ENCODE data around the gene TMC3. TPM values are rescaled to one million over a fixed set of nuclear protein-coding genes. Genes with fewer than 3 reads are reported as not detected.

Gene TMC3
- total and polyA plus RNA-seq, 2 of the 13 experiments (the other 11 are each of a cell fraction or from before 2014, with no cell fraction given) = not detected

DNA sequence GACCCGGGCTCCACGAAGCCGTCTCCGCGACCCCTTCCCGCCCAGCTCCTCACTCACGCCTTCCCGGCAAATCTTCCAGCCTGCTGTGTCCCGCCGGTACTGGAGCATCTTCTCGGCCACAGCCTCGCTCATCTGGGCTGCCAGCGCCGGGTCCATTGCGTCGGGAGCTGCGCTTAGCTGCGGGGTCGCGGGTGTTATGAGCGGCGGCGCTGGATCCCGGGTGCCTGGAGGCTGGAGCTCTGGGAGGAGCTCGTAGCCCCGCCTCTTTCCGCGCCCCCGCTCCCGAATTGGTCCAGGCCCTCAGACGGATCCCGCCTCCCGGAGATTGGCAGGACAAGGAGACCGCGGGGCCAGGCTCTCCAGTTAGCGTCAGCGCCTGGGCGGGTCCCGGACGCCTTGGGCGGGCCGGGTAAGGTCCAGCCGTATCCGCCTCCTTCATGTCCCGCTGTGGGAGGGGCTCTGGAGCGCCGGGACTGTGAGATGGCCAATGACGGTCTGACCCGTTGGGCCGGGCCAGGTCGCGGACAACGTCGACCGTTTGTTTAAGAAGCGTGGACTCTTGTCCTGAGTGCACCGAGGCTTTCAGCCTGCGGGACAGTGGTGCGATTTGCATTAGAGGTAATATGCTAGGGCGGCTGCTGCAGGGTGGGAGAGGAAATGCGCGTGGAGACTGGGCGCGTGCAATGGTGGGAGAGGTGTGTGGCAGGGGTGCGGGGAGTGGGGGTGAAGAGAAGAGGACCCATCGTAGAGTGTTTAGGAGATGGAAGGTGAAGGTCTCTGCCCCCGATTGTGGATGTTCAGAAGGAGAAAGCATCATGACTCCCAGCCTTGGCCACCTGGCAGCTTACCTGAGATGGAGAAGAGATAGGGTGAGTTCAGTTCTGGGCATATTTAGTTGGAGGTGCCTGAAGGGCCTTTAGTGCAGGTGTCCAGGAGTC is 49.8 kb downstream of the TMC3 start, which contains the start of gene STARD5 (continued):
- TF ChIP-seq, protein P1, sequence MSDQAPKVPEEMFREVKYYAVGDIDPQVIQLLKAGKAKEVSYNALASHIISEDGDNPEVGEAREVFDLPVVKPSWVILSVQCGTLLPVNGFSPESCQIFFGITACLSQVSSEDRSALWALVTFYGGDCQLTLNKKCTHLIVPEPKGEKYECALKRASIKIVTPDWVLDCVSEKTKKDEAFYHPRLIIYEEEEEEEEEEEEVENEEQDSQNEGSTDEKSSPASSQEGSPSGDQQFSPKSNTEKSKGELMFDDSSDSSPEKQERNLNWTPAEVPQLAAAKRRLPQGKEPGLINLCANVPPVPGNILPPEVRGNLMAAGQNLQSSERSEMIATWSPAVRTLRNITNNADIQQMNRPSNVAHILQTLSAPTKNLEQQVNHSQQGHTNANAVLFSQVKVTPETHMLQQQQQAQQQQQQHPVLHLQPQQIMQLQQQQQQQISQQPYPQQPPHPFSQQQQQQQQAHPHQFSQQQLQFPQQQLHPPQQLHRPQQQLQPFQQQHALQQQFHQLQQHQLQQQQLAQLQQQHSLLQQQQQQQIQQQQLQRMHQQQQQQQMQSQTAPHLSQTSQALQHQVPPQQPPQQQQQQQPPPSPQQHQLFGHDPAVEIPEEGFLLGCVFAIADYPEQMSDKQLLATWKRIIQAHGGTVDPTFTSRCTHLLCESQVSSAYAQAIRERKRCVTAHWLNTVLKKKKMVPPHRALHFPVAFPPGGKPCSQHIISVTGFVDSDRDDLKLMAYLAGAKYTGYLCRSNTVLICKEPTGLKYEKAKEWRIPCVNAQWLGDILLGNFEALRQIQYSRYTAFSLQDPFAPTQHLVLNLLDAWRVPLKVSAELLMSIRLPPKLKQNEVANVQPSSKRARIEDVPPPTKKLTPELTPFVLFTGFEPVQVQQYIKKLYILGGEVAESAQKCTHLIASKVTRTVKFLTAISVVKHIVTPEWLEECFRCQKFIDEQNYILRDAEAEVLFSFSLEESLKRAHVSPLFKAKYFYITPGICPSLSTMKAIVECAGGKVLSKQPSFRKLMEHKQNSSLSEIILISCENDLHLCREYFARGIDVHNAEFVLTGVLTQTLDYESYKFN (CRISPR knock-in tag; conservative IDR thresholded peaks at IDR 0.05) = 0 out of 2 replicates have a peak, but pooled peaks have one; percentile 38
- TF ChIP-seq ASH2L (IDR thresholded peaks at IDR 0.05; ENCODE audit: insufficient read length, low read depth, low read length) (peak; percentile 56), MIER2 (CRISPR knock-in tag; IDR thresholded peaks at IDR 0.05) (no peak), CAMTA2 (CRISPR knock-in tag; IDR thresholded peaks at IDR 0.05; ENCODE audit: borderline replicate concordance) (no peak), ZNF34 (CRISPR knock-in tag; IDR thresholded peaks at IDR 0.05; ENCODE audit: borderline replicate concordance) (no peak), SATB2 (CRISPR knock-in tag; IDR thresholded peaks at IDR 0.05) (no peak), ERF (CRISPR knock-in tag; IDR thresholded peaks at IDR 0.05) (peak; percentile 29), ZNF101 (CRISPR knock-in tag; IDR thresholded peaks at IDR 0.05; ENCODE audit: borderline replicate concordance, low read depth) (no peak), JDP2 (CRISPR knock-in tag; IDR thresholded peaks at IDR 0.05; ENCODE audit: borderline replicate concordance) (no peak), ZNF17 (CRISPR knock-in tag; IDR thresholded peaks at IDR 0.05) (no peak), ZZZ3 (CRISPR knock-in tag; IDR thresholded peaks at IDR 0.05; ENCODE audit: borderline replicate concordance) (no peak), ZNF615 (CRISPR knock-in tag; IDR thresholded peaks at IDR 0.05; ENCODE audit: borderline replicate concordance) (no peak), ZBTB7B (CRISPR knock-in tag; IDR thresholded peaks at IDR 0.05) (no peak; the same call in 1 of the 2 replicates), POLR2AphosphoS2 (IDR thresholded peaks at IDR 0.05; ENCODE audit: low read depth, low read length) (0 out of 2 replicates have a peak, but pooled peaks have one; percentile 53)
- TF ChIP-seq, protein P2, sequence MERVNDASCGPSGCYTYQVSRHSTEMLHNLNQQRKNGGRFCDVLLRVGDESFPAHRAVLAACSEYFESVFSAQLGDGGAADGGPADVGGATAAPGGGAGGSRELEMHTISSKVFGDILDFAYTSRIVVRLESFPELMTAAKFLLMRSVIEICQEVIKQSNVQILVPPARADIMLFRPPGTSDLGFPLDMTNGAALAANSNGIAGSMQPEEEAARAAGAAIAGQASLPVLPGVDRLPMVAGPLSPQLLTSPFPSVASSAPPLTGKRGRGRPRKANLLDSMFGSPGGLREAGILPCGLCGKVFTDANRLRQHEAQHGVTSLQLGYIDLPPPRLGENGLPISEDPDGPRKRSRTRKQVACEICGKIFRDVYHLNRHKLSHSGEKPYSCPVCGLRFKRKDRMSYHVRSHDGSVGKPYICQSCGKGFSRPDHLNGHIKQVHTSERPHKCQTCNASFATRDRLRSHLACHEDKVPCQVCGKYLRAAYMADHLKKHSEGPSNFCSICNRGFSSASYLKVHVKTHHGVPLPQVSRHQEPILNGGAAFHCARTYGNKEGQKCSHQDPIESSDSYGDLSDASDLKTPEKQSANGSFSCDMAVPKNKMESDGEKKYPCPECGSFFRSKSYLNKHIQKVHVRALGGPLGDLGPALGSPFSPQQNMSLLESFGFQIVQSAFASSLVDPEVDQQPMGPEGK (CRISPR knock-in tag; IDR thresholded peaks at IDR 0.05) = no peak
- TF ChIP-seq, protein P3, sequence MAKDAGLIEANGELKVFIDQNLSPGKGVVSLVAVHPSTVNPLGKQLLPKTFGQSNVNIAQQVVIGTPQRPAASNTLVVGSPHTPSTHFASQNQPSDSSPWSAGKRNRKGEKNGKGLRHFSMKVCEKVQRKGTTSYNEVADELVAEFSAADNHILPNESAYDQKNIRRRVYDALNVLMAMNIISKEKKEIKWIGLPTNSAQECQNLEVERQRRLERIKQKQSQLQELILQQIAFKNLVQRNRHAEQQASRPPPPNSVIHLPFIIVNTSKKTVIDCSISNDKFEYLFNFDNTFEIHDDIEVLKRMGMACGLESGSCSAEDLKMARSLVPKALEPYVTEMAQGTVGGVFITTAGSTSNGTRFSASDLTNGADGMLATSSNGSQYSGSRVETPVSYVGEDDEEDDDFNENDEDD (CRISPR knock-in tag; IDR thresholded peaks at IDR 0.05; ENCODE audit: borderline replicate concordance) = no peak
- TF ChIP-seq, protein P4, sequence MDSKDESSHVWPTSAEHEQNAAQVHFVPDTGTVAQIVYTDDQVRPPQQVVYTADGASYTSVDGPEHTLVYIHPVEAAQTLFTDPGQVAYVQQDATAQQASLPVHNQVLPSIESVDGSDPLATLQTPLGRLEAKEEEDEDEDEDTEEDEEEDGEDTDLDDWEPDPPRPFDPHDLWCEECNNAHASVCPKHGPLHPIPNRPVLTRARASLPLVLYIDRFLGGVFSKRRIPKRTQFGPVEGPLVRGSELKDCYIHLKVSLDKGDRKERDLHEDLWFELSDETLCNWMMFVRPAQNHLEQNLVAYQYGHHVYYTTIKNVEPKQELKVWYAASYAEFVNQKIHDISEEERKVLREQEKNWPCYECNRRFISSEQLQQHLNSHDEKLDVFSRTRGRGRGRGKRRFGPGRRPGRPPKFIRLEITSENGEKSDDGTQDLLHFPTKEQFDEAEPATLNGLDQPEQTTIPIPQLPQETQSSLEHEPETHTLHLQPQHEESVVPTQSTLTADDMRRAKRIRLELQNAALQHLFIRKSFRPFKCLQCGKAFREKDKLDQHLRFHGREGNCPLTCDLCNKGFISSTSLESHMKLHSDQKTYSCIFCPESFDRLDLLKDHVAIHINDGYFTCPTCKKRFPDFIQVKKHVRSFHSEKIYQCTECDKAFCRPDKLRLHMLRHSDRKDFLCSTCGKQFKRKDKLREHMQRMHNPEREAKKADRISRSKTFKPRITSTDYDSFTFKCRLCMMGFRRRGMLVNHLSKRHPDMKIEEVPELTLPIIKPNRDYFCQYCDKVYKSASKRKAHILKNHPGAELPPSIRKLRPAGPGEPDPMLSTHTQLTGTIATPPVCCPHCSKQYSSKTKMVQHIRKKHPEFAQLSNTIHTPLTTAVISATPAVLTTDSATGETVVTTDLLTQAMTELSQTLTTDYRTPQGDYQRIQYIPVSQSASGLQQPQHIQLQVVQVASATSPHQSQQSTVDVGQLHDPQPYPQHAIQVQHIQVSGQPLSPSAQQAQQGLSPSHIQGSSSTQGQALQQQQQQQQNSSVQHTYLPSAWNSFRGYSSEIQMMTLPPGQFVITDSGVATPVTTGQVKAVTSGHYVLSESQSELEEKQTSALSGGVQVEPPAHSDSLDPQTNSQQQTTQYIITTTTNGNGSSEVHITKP (CRISPR knock-in tag; IDR thresholded peaks at IDR 0.05; ENCODE audit: low read depth) = no peak

Data from HepG2 (cell line).